ENCODE data around the gene KPNA4.
"Not testable (repeated sequence)": the region's sequence is repeated elsewhere in the genome, so short reads cannot be mapped to it uniquely, and the experiment has no call there.

KPNA4 gene

GRCh38 chr3:160573955-160574525 lies 8.7 kb upstream of the KPNA4 start:
- not testable (repeated sequence) for DNase-seq (ENCODE audit: low read depth)

GRCh38 chr3:160569894-160570652 lies 4.7 kb upstream of the KPNA4 start:
- no peak for DNase-seq (ENCODE audit: low read depth)

GRCh38 chr3:160568989-160569388 lies 3.6 kb upstream of the KPNA4 start:
- no peak for DNase-seq (ENCODE audit: low read depth)

- no peak for DNase-seq (ENCODE audit: low read depth)
These were observed 2.4 kb upstream of the KPNA4 start for GRCh38 chr3:160567774-160568173.

- no peak for DNase-seq (ENCODE audit: low read depth)
These were observed 1.1 kb upstream of the KPNA4 start for GRCh38 chr3:160566499-160566898.

DNA sequence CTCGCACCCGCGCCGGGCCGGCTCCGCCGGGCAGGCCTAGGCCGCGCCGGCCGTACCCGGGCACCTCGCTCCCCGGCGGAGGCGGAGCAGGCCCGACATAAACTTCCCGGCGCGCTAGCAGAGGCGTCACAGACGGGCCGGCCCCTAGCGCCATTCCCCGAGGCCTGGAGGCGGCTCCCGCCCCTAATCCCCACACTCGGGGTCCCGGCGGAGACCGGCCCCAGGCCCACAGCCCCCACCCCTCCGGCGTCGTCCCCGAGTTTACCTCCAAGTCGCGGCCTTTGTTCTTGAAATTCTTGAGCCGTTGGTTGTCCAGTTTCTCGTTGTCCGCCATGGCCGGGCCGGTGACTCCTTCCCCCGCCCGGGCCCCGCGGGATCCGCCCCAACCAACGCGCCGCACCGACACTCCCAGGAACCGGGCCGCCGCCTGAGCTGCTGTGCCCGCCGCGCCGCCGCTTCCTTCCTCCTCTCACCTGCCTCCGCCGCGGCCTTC lies 376 bp downstream of the KPNA4 start:
- DNase-seq (ENCODE audit: low read depth) = peak; percentile 45

DNA sequence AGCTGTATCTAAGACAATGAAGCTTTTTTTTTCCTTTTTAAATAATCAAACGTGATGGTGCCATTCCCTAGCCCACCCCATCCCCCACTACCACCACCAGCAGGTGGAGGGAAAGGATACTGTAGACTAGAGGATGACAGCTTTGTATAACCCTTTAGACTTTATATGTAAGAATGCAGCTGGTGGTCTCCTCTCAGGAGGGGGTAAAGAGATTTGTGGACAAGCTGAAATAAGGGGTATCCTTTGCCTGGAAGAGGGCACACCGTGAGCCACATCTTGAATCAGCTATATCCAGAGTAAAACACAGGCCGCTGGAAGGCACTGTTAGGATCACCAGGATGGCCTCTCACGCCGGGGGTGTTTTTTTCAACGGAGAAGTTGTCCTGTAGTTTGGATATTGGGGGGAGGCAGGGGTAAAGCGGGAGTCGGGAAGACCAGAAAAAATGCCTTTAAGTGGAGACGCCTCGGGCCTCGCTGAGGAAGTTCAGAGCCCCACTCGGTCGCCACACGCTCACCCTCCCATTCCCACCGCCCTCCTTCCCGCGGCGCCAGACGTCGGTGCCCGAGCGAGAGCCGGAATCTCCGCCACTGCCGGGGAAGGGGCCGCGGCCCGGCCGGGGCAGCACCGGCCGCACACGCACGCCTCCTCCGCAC lies 986 bp downstream of the KPNA4 start:
- no peak for DNase-seq (ENCODE audit: low read depth)

DNA sequence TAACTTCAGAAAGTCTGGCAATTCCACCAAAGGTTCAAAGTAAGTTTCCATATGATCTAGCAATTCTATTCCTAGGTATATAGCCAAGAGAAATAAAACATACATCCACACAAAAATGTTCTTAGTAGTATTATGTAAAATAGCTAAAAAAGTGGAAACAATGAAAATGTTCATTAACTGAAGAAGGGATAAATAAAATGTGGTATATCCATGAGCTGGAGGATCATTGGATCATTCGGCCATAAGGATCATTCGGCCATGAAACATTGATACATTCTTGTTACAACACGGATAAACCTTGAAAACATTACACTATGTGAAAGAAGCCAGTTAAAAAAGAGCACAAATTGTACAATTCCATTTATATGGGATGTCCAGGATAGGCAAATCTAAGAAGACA lies 2.4 kb downstream of the KPNA4 start:
- no peak for DNase-seq (ENCODE audit: low read depth)

DNA sequence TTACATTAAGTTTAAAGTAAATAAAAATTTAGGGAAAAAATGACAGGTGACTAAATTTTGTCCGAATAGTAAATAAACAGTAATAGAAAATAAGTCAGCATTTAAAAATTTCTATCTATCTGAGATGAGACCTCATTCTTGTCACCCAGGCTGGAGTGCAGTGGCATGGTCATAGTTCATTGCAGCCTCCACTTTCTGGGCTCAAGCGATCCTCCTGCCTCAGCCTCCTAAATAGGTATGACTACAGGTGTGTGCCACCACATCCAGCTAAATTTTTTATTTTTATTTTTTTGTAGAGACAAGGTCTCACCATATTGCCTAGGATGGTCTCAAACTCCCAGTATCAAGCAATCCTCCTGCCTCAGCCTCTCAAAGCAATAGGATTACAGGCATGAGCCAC lies 7.8 kb downstream of the KPNA4 start:
- no peak for DNase-seq (ENCODE audit: low read depth)

- no peak for DNase-seq (ENCODE audit: low read depth)
These were observed 9.2 kb downstream of the KPNA4 start for GRCh38 chr3:160556141-160556540.

- no peak for DNase-seq (ENCODE audit: low read depth)
These were observed 10.4 kb downstream of the KPNA4 start for GRCh38 chr3:160554980-160555379.

GRCh38 chr3:160553827-160554226 lies 11.5 kb downstream of the KPNA4 start:
- DNase-seq (ENCODE audit: low read depth) = no peak

DNA sequence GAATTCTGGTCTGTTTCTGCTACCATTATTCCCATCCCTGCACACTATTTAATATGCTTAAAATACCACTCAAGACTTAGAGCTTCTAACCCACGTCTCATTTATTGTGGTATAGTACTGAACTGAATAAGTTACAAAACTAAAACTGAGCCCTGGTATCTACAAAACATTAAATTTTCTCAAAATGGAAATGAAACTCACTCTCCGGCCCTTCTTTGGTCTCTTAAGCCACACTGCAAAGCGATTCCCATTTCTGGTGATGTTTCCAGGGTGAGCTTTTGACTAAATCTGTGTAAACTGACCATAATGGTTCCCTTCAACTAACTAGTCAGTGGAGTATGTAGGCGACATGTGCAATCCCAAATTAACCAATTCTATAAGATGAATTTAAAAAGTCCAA lies 18.6 kb downstream of the KPNA4 start:
- no peak for DNase-seq (ENCODE audit: low read depth)

- DNase-seq (ENCODE audit: low read depth) = no peak
These were observed 19.9 kb downstream of the KPNA4 start for GRCh38 chr3:160545504-160545871.

- no peak for DNase-seq (ENCODE audit: low read depth)
These were observed 20.4 kb downstream of the KPNA4 start for GRCh38 chr3:160544844-160545503.

GRCh38 chr3:160540551-160540950 lies 24.8 kb downstream of the KPNA4 start:
- DNase-seq (ENCODE audit: low read depth) = no peak

DNA sequence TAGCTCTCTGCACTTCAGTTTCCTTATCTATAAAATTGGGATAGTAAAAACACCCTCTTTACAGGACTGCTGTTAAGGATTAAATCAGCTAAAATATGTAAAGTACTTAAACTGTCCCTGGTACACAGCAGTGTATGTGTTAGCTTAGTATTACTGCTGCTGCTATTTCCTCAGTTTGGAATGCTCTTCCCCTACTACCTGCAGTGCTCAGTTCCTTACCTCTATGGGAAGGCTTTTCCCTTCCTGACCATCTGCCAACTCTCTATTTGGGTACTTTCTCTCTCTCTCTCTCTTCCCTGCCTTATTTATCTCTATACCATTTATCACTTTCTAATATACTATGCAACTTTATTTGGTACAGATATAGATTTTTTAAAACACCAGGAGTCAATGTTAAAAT lies 26.5 kb downstream of the KPNA4 start:
- no peak for DNase-seq (ENCODE audit: low read depth)

GRCh38 chr3:160537729-160538128 lies 27.6 kb downstream of the KPNA4 start:
- no peak for DNase-seq (ENCODE audit: low read depth)

- no peak for DNase-seq (ENCODE audit: low read depth)
These were observed 33.0 kb downstream of the KPNA4 start for GRCh38 chr3:160532371-160532770.

GRCh38 chr3:160531311-160531710 lies 34.1 kb downstream of the KPNA4 start:
- DNase-seq (ENCODE audit: low read depth) = no peak

DNA sequence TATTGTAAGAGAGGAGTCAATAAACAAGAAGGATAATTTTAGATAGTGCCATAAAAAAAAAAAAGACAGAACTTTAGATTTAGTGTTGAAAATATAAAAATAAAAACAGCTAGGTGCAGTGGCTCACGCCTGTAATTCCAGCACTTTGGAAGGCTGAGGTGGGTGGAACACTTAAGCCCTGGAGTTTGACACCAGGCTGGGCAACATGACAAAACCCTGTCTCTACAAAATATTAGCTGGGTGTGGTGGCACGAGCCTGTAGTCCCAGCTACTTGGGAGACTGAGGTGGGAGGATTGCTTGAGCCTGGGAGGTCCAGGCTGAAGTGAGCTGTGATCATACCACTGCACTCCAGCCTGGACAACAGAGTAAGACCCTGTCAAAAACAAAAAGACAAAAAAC lies 49.0 kb downstream of the KPNA4 start:
- DNase-seq (ENCODE audit: low read depth) = not testable (repeated sequence)

DNA sequence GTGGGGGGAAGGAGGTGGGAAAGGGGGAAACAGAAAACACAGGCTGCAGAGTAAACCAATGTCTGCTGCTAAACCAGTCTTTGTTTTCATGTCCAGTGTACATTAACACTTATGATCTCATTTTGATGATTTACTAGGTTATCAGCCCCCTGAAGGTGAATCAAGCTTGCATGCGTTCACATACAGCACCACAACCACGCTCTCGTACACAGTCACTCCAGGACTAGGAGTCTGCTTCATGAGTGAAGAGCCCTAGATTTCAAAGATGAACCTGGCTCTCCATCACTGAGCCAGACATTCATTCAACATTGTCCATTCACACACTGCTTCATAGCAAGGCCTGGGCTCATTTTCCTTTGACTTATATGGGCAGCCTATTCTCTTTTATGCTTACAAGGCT lies 64.0 kb downstream of the KPNA4 start:
- DNase-seq (ENCODE audit: low read depth) = no peak

DNA sequence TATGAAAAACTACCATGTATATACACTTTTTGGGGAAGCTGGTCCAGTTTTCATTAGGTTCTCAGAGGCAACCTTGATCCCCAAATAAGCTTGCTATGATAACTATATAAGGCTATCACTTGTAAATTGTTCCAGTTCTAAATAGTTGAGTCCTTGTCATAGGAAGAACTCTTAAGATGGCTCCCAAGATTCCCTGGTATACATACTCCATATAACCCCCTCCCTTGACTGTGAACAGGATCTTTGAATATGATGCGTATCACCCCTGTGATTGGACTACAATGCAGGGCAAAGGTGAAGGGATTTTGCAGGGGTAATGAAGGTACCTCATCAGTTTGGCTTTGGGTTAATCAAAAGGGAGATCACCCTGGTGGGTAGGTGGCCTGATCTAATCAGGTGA lies 67.2 kb downstream of the KPNA4 start:
- DNase-seq (ENCODE audit: low read depth) = no peak

Measured in stromal cell of bone marrow (primary cell).